SK-N-SH (cell line): ENCODE data around the gene NEURL2. TPM values are rescaled to one million over a fixed set of nuclear protein-coding genes. Genes with fewer than 3 reads are reported as not detected.

Experiments
- CTCF ChIA-PET: fragments of 300-600, 350-600 bp; formaldehyde crosslinking; extraction: SDS; loops from one replicate; lab custom pipeline; 2021; lab: Yijun Ruan, JAX
- POLR2A ChIA-PET: fragments of 350-600 bp; sonication (Branson Sonifier 250); formaldehyde crosslinking; extraction: SDS; loops from one replicate; lab custom pipeline; 2020; ENCODE audit warnings: antibody characterized with exemption, inconsistent platforms; lab: Yijun Ruan, JAX
- DNase-seq: peaks from one replicate; pipeline ENCODE4 v3.0.0; 2012
- H2AFZ ChIP-seq: fragments of 200-600 bp; sonication (generic); 2 replicates; pipeline ENCODE4 v1.8.1; 2016; ENCODE audit warnings: antibody characterized with exemption, mild to moderate bottlenecking, low read depth
- H3F3A ChIP-seq: fragments of 200-600 bp; sonication (generic); replicated peaks from 2 replicates; pipeline ENCODE3; 2016; ENCODE audit warnings: antibody characterized with exemption, mild to moderate bottlenecking; ENCODE audit not compliant: insufficient read depth
- H3K27ac ChIP-seq, 2 experiments: fragments of 200-500 bp in 1 of 2; fragments of 200-600 bp in 1 of 2; sonication (Bioruptor generic) in 1 of 2; sonication (generic), shearing (Covaris generic) in 1 of 2; 2 replicates each; pipeline versions ENCODE4 v1.5.1 to v1.6.1; 2014 to 2016; ENCODE audit warnings: low read depth in 2 of 2, inconsistent platforms in 1 of 2, low read length in 1 of 2, mild to moderate bottlenecking in 1 of 2, mixed read lengths in 1 of 2
- H3K27me3 ChIP-seq: fragments of 200-600 bp; sonication (generic), shearing (Covaris generic); 2 replicates; pipeline ENCODE4 v1.6.1; 2016; ENCODE audit warnings: mixed run types; ENCODE audit not compliant: insufficient read depth
- H3K36me3 ChIP-seq, 2 experiments: fragments of 200-500 bp in 1 of 2; fragments of 200-600 bp in 1 of 2; sonication (Bioruptor generic) in 1 of 2; sonication (generic) in 1 of 2; replicated peaks in 1 of 2; 2 replicates each; pipeline versions ENCODE3 to v1.5.1; 2014 to 2016; ENCODE audit warnings: low read length in 1 of 2, mild to moderate bottlenecking in 1 of 2; ENCODE audit not compliant: insufficient read depth in 2 of 2, control insufficient read depth in 1 of 2
- H3K4me1 ChIP-seq, 2 experiments: fragments of 200-500 bp in 1 of 2; fragments of 200-600 bp in 1 of 2; sonication (Bioruptor generic) in 1 of 2; sonication (generic), shearing (Covaris generic) in 1 of 2; 2 replicates each; pipeline versions ENCODE4 v1.5.1 to v1.6.1; 2014 to 2016; ENCODE audit warnings: low read depth in 1 of 2, low read length in 1 of 2, mixed run types in 1 of 2; ENCODE audit not compliant: insufficient read depth in 2 of 2, control insufficient read depth in 1 of 2
- H3K4me2 ChIP-seq: fragments of 200-600 bp; sonication (generic), shearing (Covaris generic); 2 replicates; pipeline ENCODE4 v1.6.1; 2017; ENCODE audit warnings: mixed run types
- H3K4me3 ChIP-seq, 2 experiments: fragments of 200-500 bp in 1 of 2; fragments of 200-600 bp in 1 of 2; sonication (Bioruptor generic) in 1 of 2; sonication (generic), shearing (Covaris generic) in 1 of 2; 2 replicates each; pipeline versions ENCODE4 v1.5.1 to v1.8.1; 2014 to 2016; ENCODE audit warnings: low read depth in 2 of 2, inconsistent platforms in 1 of 2, low read length in 1 of 2, mild to moderate bottlenecking in 1 of 2, mixed read lengths in 1 of 2, moderate library complexity in 1 of 2
- H3K79me2 ChIP-seq: fragments of 200-600 bp; sonication (generic); 2 replicates; pipeline ENCODE4 v1.8.1; 2017; ENCODE audit warnings: mild to moderate bottlenecking; ENCODE audit not compliant: insufficient read depth
- H3K9ac ChIP-seq: fragments of 200-600 bp; sonication (generic); 2 replicates; pipeline ENCODE4 v1.6.1; 2017; ENCODE audit warnings: mixed run types
- H3K9me2 ChIP-seq: fragments of 200-600 bp; sonication (generic); 2 replicates; pipeline ENCODE4 v1.6.1; 2017; ENCODE audit warnings: mixed run types
- H3K9me3 ChIP-seq: fragments of 200-600 bp; sonication (generic); 2 replicates; pipeline ENCODE4 v1.6.1; 2017; ENCODE audit warnings: mixed run types, mild to moderate bottlenecking, moderate library complexity
- H4K20me1 ChIP-seq: fragments of 200-600 bp; sonication (generic); 2 replicates; pipeline ENCODE4 v1.6.1; 2017; ENCODE audit warnings: mild to moderate bottlenecking, mixed run types; ENCODE audit not compliant: insufficient read depth
- EP300 ChIP-seq, 2 experiments: IDR thresholded peaks; 2 replicates each; pipeline versions ENCODE4 v1.4.0 to v1.6.1; 2012; ENCODE audit warnings: borderline replicate concordance in 1 of 2, low read depth in 1 of 2, low read length in 1 of 2
- EZH2phosphoT487 ChIP-seq: fragments of 200-600 bp; sonication (generic); IDR thresholded peaks from 2 replicates; pipeline ENCODE4 v1.6.1; 2017; ENCODE audit warnings: low read depth, mixed run types, mild to moderate bottlenecking, antibody characterized with exemption, moderate library complexity, borderline replicate concordance
- GABPA ChIP-seq: IDR thresholded peaks from 2 replicates; pipeline ENCODE4 v1.4.0; 2012; ENCODE audit warnings: low read depth, mild to moderate bottlenecking
- MXI1 ChIP-seq: IDR thresholded peaks from 2 replicates; pipeline ENCODE4 v1.6.1; 2012; ENCODE audit warnings: mild to moderate bottlenecking, low read depth, low read length, improper control_type of control experiment
- POLR2AphosphoS5 ChIP-seq: IDR thresholded peaks from 2 replicates; pipeline ENCODE4 v1.6.1; 2012; ENCODE audit warnings: low read depth, low read length
- RFX5 ChIP-seq: IDR thresholded peaks from 2 replicates; pipeline ENCODE4 v1.6.1; 2012; ENCODE audit warnings: mild to moderate bottlenecking, improper control_type of control experiment, low read length
- SIN3A ChIP-seq: IDR thresholded peaks from 2 replicates; pipeline ENCODE4 v1.6.1; 2012; ENCODE audit warnings: low read depth, mild to moderate bottlenecking, low read length, moderate library complexity, borderline replicate concordance
- TCF12 ChIP-seq: IDR thresholded peaks from 2 replicates; pipeline ENCODE4 v1.4.0; 2012
- polyA plus RNA-seq, 3 experiments: library from polyadenylated mRNA; depleted of rRNA; stranded (reverse); fragments of >200 nt; gene quantifications; 2 replicates each; pipeline ENCODE4 v1.2.3, GENCODE V29; 2012
- TF ChIP-seq, protein P1 (sequence below): IDR thresholded peaks from 2 replicates; pipeline ENCODE4 v1.4.0; 2012; ENCODE audit warnings: low read depth
- TF ChIP-seq, protein P2 (sequence below): IDR thresholded peaks from 2 replicates; pipeline ENCODE4 v1.6.1; 2012; ENCODE audit warnings: mild to moderate bottlenecking, low read depth, low read length, moderate library complexity
- TF ChIP-seq, protein P3 (sequence below): fragments of 150-350 bp; IDR thresholded peaks from 2 replicates; pipeline ENCODE4 v1.6.1; 2017; ENCODE audit warnings: antibody characterized with exemption, low read length, low read depth, borderline replicate concordance
- TF ChIP-seq, protein P4 (sequence below): IDR thresholded peaks from 2 replicates; pipeline ENCODE4; 2012

Gene NEURL2
- polyA plus RNA-seq, 1 of the 3 experiments (the other 2 are of a cell fraction), result 3.5 TPM

DNA sequence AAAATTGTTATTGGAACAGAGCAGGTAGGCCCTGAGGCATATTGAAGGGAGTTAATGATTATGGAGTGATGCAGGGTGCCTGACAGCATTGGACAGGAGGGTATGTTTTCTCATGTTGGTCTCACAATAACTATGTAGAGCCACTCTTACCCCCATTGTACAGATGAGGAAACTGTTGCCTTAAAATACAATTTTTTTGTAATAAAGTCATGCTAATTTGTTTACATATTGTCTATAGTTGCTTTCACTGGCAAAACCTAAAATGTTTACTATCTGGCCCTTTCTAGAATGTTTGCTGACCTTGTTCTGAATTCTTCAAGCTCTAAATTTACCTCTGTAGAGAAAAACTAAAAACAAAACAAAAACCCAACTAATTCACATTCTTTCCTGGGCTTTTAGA lies 39.5 kb downstream of the NEURL2 start:
- H3K27ac ChIP-seq, result no peak overlapping the region
- H3K9ac ChIP-seq, result no peak overlapping the region
- H3K4me1 ChIP-seq, result peaks cover 8% of the 10 kb centered on the region in 2 experiments; a peak in 2 of 4 replicates
- peaks cover 3% of the 10 kb centered on the region for H3F3A ChIP-seq
- ChIA-PET CTCF (interaction anchor here (1.6 kb wide), 2 partner anchors 9 to 17 kb away, joined by 4 to 6 read pairs; no protein-coding TSS in a partner anchor), POLR2A (no interaction called here)
- no peaks in the 10 kb centered on the region for H3K27me3 ChIP-seq
- H3K36me3 ChIP-seq, result peaks cover 13 to 21% of the 10 kb centered on the region in 2 experiments
- no peak for DNase-seq
- no peaks in the 10 kb centered on the region for H3K9me3 ChIP-seq
- no peaks in the 10 kb centered on the region for H4K20me1 ChIP-seq
- no peak overlapping the region for H3K4me2 ChIP-seq
- TF ChIP-seq, protein P1, sequence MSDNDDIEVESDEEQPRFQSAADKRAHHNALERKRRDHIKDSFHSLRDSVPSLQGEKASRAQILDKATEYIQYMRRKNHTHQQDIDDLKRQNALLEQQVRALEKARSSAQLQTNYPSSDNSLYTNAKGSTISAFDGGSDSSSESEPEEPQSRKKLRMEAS, result no peak
- TF ChIP-seq EZH2phosphoT487 (no peak), POLR2AphosphoS5 (no peak), MXI1 (no peak), TCF12 (no peak), GABPA (no peak), RFX5 (no peak), EP300 (IDR thresholded peaks at IDR 0.05; ENCODE audit: borderline replicate concordance in 1 of 2, low read depth in 1 of 2, low read length in 1 of 2) (no peak), SIN3A (no peak)
- TF ChIP-seq, protein P2, sequence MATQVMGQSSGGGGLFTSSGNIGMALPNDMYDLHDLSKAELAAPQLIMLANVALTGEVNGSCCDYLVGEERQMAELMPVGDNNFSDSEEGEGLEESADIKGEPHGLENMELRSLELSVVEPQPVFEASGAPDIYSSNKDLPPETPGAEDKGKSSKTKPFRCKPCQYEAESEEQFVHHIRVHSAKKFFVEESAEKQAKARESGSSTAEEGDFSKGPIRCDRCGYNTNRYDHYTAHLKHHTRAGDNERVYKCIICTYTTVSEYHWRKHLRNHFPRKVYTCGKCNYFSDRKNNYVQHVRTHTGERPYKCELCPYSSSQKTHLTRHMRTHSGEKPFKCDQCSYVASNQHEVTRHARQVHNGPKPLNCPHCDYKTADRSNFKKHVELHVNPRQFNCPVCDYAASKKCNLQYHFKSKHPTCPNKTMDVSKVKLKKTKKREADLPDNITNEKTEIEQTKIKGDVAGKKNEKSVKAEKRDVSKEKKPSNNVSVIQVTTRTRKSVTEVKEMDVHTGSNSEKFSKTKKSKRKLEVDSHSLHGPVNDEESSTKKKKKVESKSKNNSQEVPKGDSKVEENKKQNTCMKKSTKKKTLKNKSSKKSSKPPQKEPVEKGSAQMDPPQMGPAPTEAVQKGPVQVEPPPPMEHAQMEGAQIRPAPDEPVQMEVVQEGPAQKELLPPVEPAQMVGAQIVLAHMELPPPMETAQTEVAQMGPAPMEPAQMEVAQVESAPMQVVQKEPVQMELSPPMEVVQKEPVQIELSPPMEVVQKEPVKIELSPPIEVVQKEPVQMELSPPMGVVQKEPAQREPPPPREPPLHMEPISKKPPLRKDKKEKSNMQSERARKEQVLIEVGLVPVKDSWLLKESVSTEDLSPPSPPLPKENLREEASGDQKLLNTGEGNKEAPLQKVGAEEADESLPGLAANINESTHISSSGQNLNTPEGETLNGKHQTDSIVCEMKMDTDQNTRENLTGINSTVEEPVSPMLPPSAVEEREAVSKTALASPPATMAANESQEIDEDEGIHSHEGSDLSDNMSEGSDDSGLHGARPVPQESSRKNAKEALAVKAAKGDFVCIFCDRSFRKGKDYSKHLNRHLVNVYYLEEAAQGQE, result no peak
- TF ChIP-seq, protein P3, sequence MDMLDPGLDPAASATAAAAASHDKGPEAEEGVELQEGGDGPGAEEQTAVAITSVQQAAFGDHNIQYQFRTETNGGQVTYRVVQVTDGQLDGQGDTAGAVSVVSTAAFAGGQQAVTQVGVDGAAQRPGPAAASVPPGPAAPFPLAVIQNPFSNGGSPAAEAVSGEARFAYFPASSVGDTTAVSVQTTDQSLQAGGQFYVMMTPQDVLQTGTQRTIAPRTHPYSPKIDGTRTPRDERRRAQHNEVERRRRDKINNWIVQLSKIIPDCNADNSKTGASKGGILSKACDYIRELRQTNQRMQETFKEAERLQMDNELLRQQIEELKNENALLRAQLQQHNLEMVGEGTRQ, result no peak
- TF ChIP-seq, protein P4, sequence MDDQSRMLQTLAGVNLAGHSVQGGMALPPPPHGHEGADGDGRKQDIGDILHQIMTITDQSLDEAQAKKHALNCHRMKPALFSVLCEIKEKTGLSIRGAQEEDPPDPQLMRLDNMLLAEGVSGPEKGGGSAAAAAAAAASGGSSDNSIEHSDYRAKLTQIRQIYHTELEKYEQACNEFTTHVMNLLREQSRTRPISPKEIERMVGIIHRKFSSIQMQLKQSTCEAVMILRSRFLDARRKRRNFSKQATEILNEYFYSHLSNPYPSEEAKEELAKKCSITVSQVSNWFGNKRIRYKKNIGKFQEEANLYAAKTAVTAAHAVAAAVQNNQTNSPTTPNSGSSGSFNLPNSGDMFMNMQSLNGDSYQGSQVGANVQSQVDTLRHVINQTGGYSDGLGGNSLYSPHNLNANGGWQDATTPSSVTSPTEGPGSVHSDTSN, result no peak
- H3K9me2 ChIP-seq, result no peaks in the 10 kb centered on the region
- H2AFZ ChIP-seq, result no peak overlapping the region
- peaks cover 24% of the 10 kb centered on the region for H3K79me2 ChIP-seq
- H3K4me3 ChIP-seq, result no peak overlapping the region
